HepG2 (cell line): ENCODE measurements around the gene PNN. TPM values are rescaled to one million over a fixed set of nuclear protein-coding genes. Genes with fewer than 3 reads are reported as not detected.

Source experiments
- ATAC-seq: fragments of 200-7000 bp; cut with Tn5 transposase; 3 replicates; pipeline ENCODE4 v1.9.1; 2020; ENCODE audit warnings: mild to moderate bottlenecking, moderate library complexity
- BruUV-seq: library from RNA; stranded (reverse); fragments of 400-500 nt; replicated peaks from 2 replicates; lab custom pipeline; 2021; lab: Mats Ljungman, UMichigan
- CTCF ChIA-PET: fragments of 300-600 bp; formaldehyde crosslinking; extraction: SDS; loops from one replicate; lab custom pipeline; 2021; ENCODE audit warnings: low total read pairs, inconsistent platforms, low intra/inter-chr PET ratio; lab: Yijun Ruan, JAX
- POLR2A ChIA-PET: fragments of 350-600 bp; sonication (Branson Sonifier 250); formaldehyde crosslinking; loops from one replicate; lab custom pipeline; 2020; ENCODE audit warnings: antibody characterized with exemption, inconsistent platforms; lab: Yijun Ruan, JAX
- DNase-seq: peaks from one replicate; pipeline ENCODE4 v3.0.0-alpha.2; 2015; ENCODE audit warnings: low spot score
- FAIRE-seq: peaks from 3 replicates; lab custom pipeline; 2011; peaks lifted over from hg19 to GRCh38; lab: Jason Lieb, UNC
- H2AFZ ChIP-seq: one replicate; pipeline ENCODE4 v1.6.1; 2011; ENCODE audit warnings: low read length, inconsistent platforms
- H3K27ac ChIP-seq: fragments of 300-600 bp; 3 replicates; pipeline ENCODE4 v1.8.0; 2011; ENCODE audit warnings: mixed run types, mild to moderate bottlenecking, mixed read lengths, low read length, inconsistent platforms; ENCODE audit not compliant: insufficient read depth; ENCODE audit errors: extremely low read length
- H3K27me3 ChIP-seq, 2 experiments: fragments of 200-600 bp in 1 of 2; 2 replicates in 1 of 2; 3 replicates in 1 of 2; pipeline versions ENCODE4 v1.6.0 to v1.8.0; 2011; ENCODE audit warnings: low read length in 2 of 2, mild to moderate bottlenecking in 2 of 2, moderate library complexity in 2 of 2, inconsistent platforms in 1 of 2; ENCODE audit not compliant: insufficient read depth in 2 of 2, control insufficient read depth in 1 of 2
- H3K36me3 ChIP-seq, 2 experiments: fragments of 200-600 bp in 1 of 2; replicated peaks in 1 of 2; 2 replicates in 1 of 2; 3 replicates in 1 of 2; pipeline versions ENCODE4 v1.5.1 to v1.8.0; 2011; ENCODE audit warnings: low read length in 2 of 2, inconsistent platforms in 1 of 2; ENCODE audit not compliant: insufficient read depth in 2 of 2, control insufficient read depth in 1 of 2
- H3K4me1 ChIP-seq: 2 replicates; pipeline ENCODE4 v1.5.1; 2012; ENCODE audit warnings: low read length, inconsistent platforms; ENCODE audit not compliant: insufficient read depth
- H3K4me2 ChIP-seq: 2 replicates; pipeline ENCODE4 v1.6.0; 2011; ENCODE audit warnings: low read depth, low read length, inconsistent platforms
- H3K4me3 ChIP-seq, 3 experiments: fragments of 200-600 bp in 1 of 3; sonication (generic), shearing (Covaris generic) in 1 of 3; replicated peaks in 1 of 3; 2 replicates each; pipeline ENCODE4 v1.5.1; 2011 to 2016; ENCODE audit warnings: low read length in 3 of 3, inconsistent platforms in 2 of 3, low read depth in 2 of 3, mild to moderate bottlenecking in 2 of 3, control low read depth in 1 of 3, mixed read lengths in 1 of 3; ENCODE audit not compliant: insufficient read depth in 1 of 3
- H3K79me2 ChIP-seq: one replicate; pipeline ENCODE4 v1.6.1; 2011; ENCODE audit warnings: low read length, inconsistent platforms; ENCODE audit not compliant: insufficient read depth
- H3K9ac ChIP-seq: 2 replicates; pipeline ENCODE4 v1.6.0; 2011; ENCODE audit warnings: mild to moderate bottlenecking, low read depth, low read length, inconsistent platforms; ENCODE audit not compliant: insufficient read depth
- H3K9me3 ChIP-seq: 2 replicates; pipeline ENCODE4 v1.5.1; 2012; ENCODE audit warnings: mild to moderate bottlenecking, low read length
- H4K20me1 ChIP-seq: 2 replicates; pipeline ENCODE4 v1.6.0; 2011; ENCODE audit warnings: inconsistent platforms, mild to moderate bottlenecking, low read length, moderate library complexity; ENCODE audit not compliant: insufficient read depth
- ARNTL ChIP-seq: sonication (generic); formaldehyde crosslinking; IDR thresholded peaks from 2 replicates; pipeline ENCODE4 v1.4.0; 2020; ENCODE audit warnings: mild to moderate bottlenecking, missing genetic modification reagents
- FIP1L1 ChIP-seq: fragments of 200-400 bp; formaldehyde crosslinking; IDR thresholded peaks from 2 replicates; pipeline ENCODE4 v1.6.1; 2018; ENCODE audit warnings: low read depth, mild to moderate bottlenecking, low read length, moderate library complexity, borderline replicate concordance; ENCODE audit not compliant: insufficient read depth
- HNF4A ChIP-seq: sonication (generic); formaldehyde crosslinking; IDR thresholded peaks from 2 replicates; pipeline ENCODE4 v1.4.0; 2020; ENCODE audit warnings: missing genetic modification reagents
- MEF2D ChIP-seq: sonication (generic); formaldehyde crosslinking; IDR thresholded peaks from 2 replicates; pipeline ENCODE4 v1.5.1; 2020; ENCODE audit warnings: mild to moderate bottlenecking, missing genetic modification reagents
- NCOA5 ChIP-seq: sonication (generic); formaldehyde crosslinking; IDR thresholded peaks from 2 replicates; pipeline ENCODE4 v1.4.0; 2020; ENCODE audit warnings: missing genetic modification reagents
- NFIB ChIP-seq: sonication (generic); formaldehyde crosslinking; IDR thresholded peaks from 2 replicates; pipeline ENCODE4 v1.9.0; 2021; ENCODE audit warnings: missing genetic modification reagents, mild to moderate bottlenecking, borderline replicate concordance
- PPARG ChIP-seq: conservative IDR thresholded peaks from 2 replicates; pipeline ENCODE4 v1.6.1; 2016; ENCODE audit warnings: missing biosample characterization, missing genetic modification reagents
- RBM22 ChIP-seq: fragments of 200-400 bp; formaldehyde crosslinking; optimal IDR thresholded peaks from 2 replicates; pipeline ENCODE3; 2017; ENCODE audit warnings: mild to moderate bottlenecking, low read length, moderate library complexity
- RNF2 ChIP-seq: fragments of 450-650 bp; conservative IDR thresholded peaks from 2 replicates; pipeline ENCODE4 v1.6.1; 2016; ENCODE audit warnings: low read depth
- ZNF124 ChIP-seq: sonication (generic); formaldehyde crosslinking; IDR thresholded peaks from 2 replicates; pipeline ENCODE4 v1.4.0; 2020; ENCODE audit warnings: missing genetic modification reagents
- ZNF549 ChIP-seq: sonication (generic); formaldehyde crosslinking; IDR thresholded peaks from 2 replicates; pipeline ENCODE4 v1.5.0; 2020; ENCODE audit warnings: missing genetic modification reagents
- ZNF605 ChIP-seq: sonication (generic); formaldehyde crosslinking; IDR thresholded peaks from 2 replicates; pipeline ENCODE4 v1.8.0; 2022; ENCODE audit warnings: mild to moderate bottlenecking, missing genetic modification reagents
- WGBS: methylation state at CpG from one replicate; pipeline ENCODE4 v1.1.6; 2017; ENCODE audit warnings: low lambda C conversion rate; 5-methylcytosine and 5-hydroxymethylcytosine counted together
- in situ Hi-C: cut with HindIII; loops from 2 replicates; pipeline ENCODE4 v1.10.0; 2017; ENCODE audit warnings: low pct_unique_long_range_greater_than_20kb; ENCODE audit not compliant: extremely low pct_ligation_motif_present
- intact Hi-C: fragments of 100-400 bp; cut with micrococcal nuclease; formaldehyde crosslinking; loops from one replicate; pipeline ENCODE4 v1.10.0; 2022; ENCODE audit not compliant: unreplicated experiment
- polyA plus RNA-seq, 8 experiments: library from polyadenylated mRNA; depleted of rRNA in 3 of 8; stranded (reverse) in 7 of 8; unstranded in 1 of 8; fragments of >200 nt; fragmentation: Illumina TruSeq in 4 of 8; extraction: Trizol in 4 of 8; gene quantifications; 2 replicates each; pipeline versions ENCODE4 v1.2.1 to v1.2.3, GENCODE V29; 2011 to 2016; ENCODE audit warnings: low read depth in 4 of 8, missing spikeins in 1 of 8, mixed read lengths in 1 of 8; ENCODE audit not compliant: insufficient read depth in 1 of 8
- total RNA-seq, 5 experiments: library from RNA; depleted of rRNA; stranded (reverse); fragments of >200 nt; fragmentation: Illumina TruSeq; extraction: Trizol; gene quantifications; 2 replicates each; pipeline ENCODE4 v1.2.3, GENCODE V29; 2016; ENCODE audit warnings: low read depth in 1 of 5
- TF ChIP-seq, protein P1 (sequence below): sonication (generic); formaldehyde crosslinking; IDR thresholded peaks from 2 replicates; pipeline ENCODE4 v1.8.0; 2022; ENCODE audit warnings: mild to moderate bottlenecking, missing genetic modification reagents, moderate library complexity
- TF ChIP-seq, protein P2 (sequence below): sonication (generic); formaldehyde crosslinking; IDR thresholded peaks from 2 replicates; pipeline ENCODE4 v1.8.1; 2023; ENCODE audit warnings: mild to moderate bottlenecking, moderate library complexity, missing genetic modification reagents
- TF ChIP-seq, protein P3 (sequence below): sonication (generic); formaldehyde crosslinking; IDR thresholded peaks from 2 replicates; pipeline ENCODE4 v1.5.0; 2020; ENCODE audit warnings: missing genetic modification reagents
- TF ChIP-seq, protein P4 (sequence below): fragments of 450-650 bp; IDR thresholded peaks from 2 replicates; pipeline ENCODE4 v1.6.1; 2017; ENCODE audit warnings: mild to moderate bottlenecking

The PNN gene
- total and polyA plus RNA-seq, 2 of the 13 experiments (the other 11 are each of a cell fraction or from before 2014, with no cell fraction given), result 58.0 to 214 TPM

DNA sequence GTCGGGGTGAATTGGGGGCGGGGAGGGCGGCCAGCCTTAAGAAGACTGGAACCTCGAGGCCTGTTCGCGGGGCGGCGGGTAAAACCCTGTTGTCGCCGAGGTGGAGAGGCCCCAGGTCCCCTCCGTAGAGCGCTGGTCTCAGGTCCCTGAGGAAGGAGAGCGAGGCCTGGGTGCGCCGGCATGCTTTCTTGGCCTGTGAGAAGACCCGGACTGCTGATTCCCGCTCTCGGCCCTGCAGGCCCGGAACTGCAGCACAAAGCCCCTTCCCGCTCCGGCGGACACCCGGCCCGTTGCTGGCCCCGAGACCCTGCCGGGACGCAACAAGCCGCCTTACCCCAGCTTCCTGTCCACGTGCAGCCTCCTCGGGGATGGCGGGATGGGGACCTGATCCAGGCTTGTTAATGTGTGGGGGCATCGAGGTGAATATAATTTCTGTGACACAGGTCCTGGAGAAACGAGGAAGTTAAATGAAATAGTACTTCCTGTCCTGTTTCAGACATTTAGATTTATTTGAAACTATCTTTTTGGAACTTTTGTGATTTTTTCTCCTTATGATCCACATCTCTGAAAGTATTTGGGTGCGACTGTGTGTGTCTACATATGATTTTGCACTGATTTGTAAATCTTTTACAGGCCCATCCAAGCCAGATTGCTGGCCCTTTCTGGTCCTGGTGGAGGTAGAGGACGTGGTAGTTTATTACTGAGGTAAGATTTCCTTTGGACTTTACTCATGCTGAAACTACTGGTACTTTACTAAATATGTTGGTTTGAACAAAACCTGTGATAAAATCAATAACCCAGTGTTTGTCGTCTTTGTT, 600 bp downstream of the PNN start:
- FAIRE-seq, result no peak
- POLR2A ChIA-PET, result interaction anchor here (0.6 to 3.1 kb wide), 28 partner anchors 7 to 1733 kb away, joined by 3 to 54 read pairs (median 6); partner anchors contain the start of genes FBXO33, GEMIN2 and SEC23A
- TF ChIP-seq HNF4A (CRISPR knock-in tag) (no peak; the same call in 1 of the 2 replicates), RNF2 (peak; percentile 85), PPARG (no peak), NCOA5 (CRISPR knock-in tag) (no peak; the same call in 1 of the 2 replicates), ZNF124 (CRISPR knock-in tag) (no peak), ZNF549 (no peak), FIP1L1 (no peak), ZNF605 (peak; percentile 20; the same call in 1 of the 2 replicates), ARNTL (CRISPR knock-in tag) (peak; percentile 85), MEF2D (CRISPR knock-in tag) (no peak; the same call in 1 of the 2 replicates), RBM22 (no peak), NFIB (CRISPR knock-in tag) (no peak; the same call in 1 of the 2 replicates)
- TF ChIP-seq, protein P1, sequence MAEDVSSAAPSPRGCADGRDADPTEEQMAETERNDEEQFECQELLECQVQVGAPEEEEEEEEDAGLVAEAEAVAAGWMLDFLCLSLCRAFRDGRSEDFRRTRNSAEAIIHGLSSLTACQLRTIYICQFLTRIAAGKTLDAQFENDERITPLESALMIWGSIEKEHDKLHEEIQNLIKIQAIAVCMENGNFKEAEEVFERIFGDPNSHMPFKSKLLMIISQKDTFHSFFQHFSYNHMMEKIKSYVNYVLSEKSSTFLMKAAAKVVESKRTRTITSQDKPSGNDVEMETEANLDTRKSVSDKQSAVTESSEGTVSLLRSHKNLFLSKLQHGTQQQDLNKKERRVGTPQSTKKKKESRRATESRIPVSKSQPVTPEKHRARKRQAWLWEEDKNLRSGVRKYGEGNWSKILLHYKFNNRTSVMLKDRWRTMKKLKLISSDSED (CRISPR knock-in tag), result no peak
- TF ChIP-seq, protein P2, sequence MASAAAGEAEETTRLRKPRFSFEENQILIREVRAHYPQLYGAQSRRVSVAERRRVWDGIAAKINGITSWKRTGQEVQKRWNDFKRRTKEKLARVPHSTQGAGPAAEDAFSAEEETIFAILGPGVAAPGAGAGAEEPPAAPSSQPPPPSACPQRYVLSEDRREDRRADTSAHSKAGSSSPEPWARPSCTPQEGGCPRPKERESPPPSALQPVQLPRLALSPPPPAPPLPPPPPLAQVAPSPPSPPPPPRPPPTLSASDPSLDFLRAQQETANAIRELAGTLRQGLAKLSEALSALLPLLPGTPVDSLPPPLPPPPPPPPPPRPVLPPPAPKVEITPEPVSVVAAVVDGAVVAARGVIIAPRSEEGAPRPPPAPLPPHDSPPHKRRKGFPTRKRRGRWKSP (CRISPR knock-in tag), result no peak
- TF ChIP-seq, protein P3, sequence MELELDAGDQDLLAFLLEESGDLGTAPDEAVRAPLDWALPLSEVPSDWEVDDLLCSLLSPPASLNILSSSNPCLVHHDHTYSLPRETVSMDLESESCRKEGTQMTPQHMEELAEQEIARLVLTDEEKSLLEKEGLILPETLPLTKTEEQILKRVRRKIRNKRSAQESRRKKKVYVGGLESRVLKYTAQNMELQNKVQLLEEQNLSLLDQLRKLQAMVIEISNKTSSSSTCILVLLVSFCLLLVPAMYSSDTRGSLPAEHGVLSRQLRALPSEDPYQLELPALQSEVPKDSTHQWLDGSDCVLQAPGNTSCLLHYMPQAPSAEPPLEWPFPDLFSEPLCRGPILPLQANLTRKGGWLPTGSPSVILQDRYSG (CRISPR knock-in tag), result peak; percentile 75; the same call in 1 of the 2 replicates
- TF ChIP-seq, protein P4, sequence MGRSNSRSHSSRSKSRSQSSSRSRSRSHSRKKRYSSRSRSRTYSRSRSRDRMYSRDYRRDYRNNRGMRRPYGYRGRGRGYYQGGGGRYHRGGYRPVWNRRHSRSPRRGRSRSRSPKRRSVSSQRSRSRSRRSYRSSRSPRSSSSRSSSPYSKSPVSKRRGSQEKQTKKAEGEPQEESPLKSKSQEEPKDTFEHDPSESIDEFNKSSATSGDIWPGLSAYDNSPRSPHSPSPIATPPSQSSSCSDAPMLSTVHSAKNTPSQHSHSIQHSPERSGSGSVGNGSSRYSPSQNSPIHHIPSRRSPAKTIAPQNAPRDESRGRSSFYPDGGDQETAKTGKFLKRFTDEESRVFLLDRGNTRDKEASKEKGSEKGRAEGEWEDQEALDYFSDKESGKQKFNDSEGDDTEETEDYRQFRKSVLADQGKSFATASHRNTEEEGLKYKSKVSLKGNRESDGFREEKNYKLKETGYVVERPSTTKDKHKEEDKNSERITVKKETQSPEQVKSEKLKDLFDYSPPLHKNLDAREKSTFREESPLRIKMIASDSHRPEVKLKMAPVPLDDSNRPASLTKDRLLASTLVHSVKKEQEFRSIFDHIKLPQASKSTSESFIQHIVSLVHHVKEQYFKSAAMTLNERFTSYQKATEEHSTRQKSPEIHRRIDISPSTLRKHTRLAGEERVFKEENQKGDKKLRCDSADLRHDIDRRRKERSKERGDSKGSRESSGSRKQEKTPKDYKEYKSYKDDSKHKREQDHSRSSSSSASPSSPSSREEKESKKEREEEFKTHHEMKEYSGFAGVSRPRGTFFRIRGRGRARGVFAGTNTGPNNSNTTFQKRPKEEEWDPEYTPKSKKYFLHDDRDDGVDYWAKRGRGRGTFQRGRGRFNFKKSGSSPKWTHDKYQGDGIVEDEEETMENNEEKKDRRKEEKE, result no peak

More for the DNA sequence above, 600 bp downstream of the PNN start:
- Histone ChIP-seq H3K79me2 (peaks cover 39% of the 10 kb centered on the region), H3K27me3 (no peaks in the 10 kb centered on the region; a peak in 1 of 5 replicates), H3K4me1 (peaks cover 60% of the 10 kb centered on the region), H3K4me2 (peak overlapping the region; percentile 88), H2AFZ (no peak overlapping the region), H3K9ac (peak overlapping the region; percentile 98), H3K27ac (peak overlapping the region; percentile 88), H4K20me1 (peaks cover 14% of the 10 kb centered on the region), H3K36me3 (peaks cover 28 to 42% of the 10 kb centered on the region in 2 experiments), H3K4me3 (peak overlapping the region; percentile 80 to 96 (median 80)), H3K9me3 (no peaks in the 10 kb centered on the region)
- CTCF ChIA-PET, result no interaction called here
- DNase-seq, result peak; percentile 66
- under 1% methylated on average over 35 of the region's 36 CpGs for WGBS
- intact Hi-C loops (loop anchor here (1.0 to 2.0 kb wide), 4 partner anchors 61 to 257 kb away; partner anchors contain the start of genes FBXO33 and GEMIN2), in situ Hi-C loops (no loop called here)
- BruUV-seq, result TSS peak; percentile 73
- peak; percentile 32 for ATAC-seq
